ENCODE results near the gene ATRIP.

ATRIP gene

DNA sequence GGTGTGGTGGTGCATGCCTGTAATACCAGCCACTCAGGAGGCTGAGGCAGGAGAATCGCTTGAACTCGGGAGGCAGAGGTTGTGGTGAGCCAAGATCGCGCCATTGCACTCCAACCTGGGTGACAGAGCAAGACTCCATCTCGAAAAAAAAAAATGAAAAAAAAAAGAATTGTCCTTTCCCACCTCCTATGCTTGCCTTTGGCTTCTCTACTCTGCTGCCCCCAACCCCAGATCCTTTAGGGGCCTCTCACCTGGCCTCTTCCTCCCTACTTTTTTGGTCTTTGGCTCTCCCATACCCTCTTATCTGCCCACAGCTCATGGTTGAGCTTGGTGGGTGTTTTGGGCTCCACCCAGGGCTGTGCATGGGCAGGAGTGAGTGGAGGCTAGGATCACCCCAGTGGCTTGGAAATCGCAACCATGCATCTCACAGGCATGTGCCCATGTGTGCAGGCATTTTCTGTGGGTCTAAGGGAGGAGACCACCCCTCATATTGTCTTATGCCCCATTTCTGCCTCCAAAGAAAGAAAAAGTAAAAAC lies 59.5 kb downstream of the ATRIP start:
- no peak for DNase-seq

- peak; percentile 66 for DNase-seq
These were observed 60.9 kb downstream of the ATRIP start for GRCh38 chr3:48507256-48508061.

DNA sequence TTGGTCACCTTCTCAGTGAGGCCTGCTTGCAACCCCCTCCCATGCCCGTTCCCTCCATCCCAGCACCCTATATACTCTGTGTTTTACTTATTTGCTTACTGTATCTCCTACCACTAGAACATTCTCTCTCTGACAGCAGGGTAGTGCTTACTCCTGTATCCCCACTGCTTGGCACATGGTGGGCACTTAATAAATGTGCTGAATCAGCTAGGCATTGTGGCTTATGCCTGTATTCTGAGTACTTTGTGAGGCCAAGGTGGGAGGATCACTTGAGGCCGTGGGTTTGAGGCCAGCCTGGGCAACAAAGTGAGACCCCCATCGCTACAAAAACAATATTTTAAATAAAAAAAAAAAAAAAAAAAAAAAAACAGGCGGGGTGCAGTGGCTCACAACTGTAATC lies 65.0 kb downstream of the ATRIP start:
- DNase-seq = no peak

GRCh38 chr3:48514431-48515227 lies 68.1 kb downstream of the ATRIP start:
- peak; percentile 18 for DNase-seq
